HG02610 (cell line): ENCODE results near the gene HRH1.
"Not testable (repeated sequence)": the region's sequence is repeated elsewhere in the genome, so short reads cannot be mapped to it uniquely, and the experiment has no call there.

Experiments
- ATAC-seq: cut with Tn5 transposase; IDR thresholded peaks from one replicate; pipeline ENCODE4 v1.9.1; 2021; ENCODE audit warnings: mild to moderate bottlenecking, moderate library complexity; ENCODE audit not compliant: unreplicated experiment

The HRH1 gene

GRCh38 chr3:11236588-11237461 lies 82.5 kb downstream of the HRH1 start:
- no peak for ATAC-seq

GRCh38 chr3:11238060-11238459 lies 83.8 kb downstream of the HRH1 start:
- ATAC-seq, result no peak

GRCh38 chr3:11238880-11239279 lies 84.6 kb downstream of the HRH1 start:
- ATAC-seq, result no peak

DNA sequence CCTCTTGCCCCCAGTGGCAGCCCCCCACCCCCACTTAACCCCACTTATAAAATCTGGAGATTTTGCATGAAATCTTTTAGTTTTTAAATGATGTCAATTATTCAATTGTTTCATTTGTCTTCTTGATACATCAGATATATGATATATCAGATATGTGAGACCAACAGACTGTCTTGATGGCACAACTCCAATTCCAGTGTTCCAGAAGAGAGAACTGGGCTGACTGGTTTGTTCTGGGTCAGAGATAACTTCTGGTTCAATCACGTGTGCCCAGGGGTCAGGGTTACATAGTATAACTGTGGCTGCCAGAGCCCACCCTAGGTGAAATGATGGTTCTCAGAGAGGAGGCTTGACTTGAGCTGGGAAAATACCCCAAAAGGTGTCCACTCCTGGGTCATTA lies 85.5 kb downstream of the HRH1 start:
- no peak for ATAC-seq

- ATAC-seq, result no peak
Observed at GRCh38 chr3:11240496-11240895, 86.2 kb downstream of the HRH1 start.

GRCh38 chr3:11244121-11244677 lies 89.9 kb downstream of the HRH1 start:
- no peak for ATAC-seq

GRCh38 chr3:11245276-11245675 lies 91.0 kb downstream of the HRH1 start:
- ATAC-seq, result no peak

GRCh38 chr3:11245827-11246662 lies 91.8 kb downstream of the HRH1 start:
- ATAC-seq, result no peak

GRCh38 chr3:11246663-11246970 lies 92.3 kb downstream of the HRH1 start:
- no peak for ATAC-seq

DNA sequence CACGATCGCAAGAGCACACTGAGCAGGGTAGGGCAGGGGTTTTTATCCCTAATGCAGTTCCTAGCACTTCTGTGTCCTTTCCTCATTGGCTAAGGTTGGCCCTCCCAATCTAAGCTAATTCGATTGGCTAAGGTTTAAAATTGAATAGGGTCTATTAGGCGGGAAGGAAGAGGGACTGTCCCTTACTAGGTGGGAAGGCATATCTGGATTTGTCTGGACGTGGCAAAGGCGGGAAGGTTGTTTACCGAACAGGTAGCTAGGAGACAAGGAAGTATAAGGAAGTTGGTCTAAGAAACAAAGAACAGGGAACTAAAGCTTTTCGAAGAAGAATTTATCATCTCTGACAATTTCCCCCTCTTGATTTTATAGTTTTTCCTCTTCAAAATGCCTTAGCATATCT lies 93.1 kb downstream of the HRH1 start:
- no peak for ATAC-seq

DNA sequence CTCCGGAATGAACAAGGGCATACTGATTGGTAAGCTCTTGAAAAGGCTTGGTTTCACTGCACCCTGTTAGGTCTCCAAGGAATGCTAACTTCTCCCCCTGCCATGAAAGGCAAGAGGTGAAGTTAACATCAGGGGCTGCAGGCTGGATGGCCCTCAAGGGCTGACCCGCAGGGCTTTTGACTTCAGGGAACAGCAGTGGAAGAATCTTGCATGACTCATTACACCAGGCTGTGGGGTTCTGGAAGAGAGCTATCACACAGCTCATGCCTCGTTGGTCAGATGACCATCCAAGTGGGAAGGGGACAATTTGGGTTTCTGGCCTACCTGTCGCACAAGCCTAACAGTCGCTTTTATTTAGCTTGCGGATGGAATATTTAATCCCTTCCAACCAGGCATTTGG lies 94.3 kb downstream of the HRH1 start:
- ATAC-seq, result no peak

- no peak for ATAC-seq
Observed at GRCh38 chr3:11250902-11251806, 96.9 kb downstream of the HRH1 start.

DNA sequence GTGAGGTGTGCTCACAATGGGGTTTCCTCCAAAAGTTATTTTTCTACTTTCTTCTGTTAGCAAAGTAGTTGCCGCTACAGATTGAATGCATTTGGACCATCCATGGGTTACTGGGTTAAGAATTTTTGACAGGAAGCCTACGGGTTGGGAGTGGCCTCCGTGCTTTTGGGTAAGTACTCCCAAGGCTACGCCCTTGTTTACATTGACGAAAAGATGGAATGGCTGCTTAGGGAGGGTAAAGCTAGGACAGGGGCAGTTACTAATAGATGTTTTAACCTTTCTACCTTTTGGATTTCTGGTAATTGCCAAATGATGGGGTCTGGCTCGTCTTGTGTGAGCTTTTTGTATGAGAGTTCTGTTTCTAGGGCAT lies 97.5 kb downstream of the HRH1 start:
- no peak for ATAC-seq

DNA sequence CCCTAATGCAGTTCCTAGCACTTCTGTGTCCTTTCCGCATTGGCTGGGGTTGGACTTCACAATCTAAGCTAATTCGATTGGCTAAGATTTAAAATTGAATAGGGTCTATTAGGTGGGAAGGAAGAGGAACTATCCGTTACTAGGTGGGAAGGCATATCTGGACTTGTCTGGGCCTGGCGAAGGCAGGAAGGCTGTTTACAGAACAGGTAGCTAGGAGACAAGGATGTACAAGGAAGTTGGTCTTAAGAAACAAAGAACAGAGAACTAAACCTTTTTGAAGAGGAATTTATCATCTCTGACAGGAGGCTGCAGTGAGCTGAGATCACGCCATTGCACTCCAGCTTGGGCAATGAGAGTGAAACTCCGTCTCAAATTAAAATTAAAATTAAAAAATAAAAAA lies 100.6 kb downstream of the HRH1 start:
- no peak for ATAC-seq

DNA sequence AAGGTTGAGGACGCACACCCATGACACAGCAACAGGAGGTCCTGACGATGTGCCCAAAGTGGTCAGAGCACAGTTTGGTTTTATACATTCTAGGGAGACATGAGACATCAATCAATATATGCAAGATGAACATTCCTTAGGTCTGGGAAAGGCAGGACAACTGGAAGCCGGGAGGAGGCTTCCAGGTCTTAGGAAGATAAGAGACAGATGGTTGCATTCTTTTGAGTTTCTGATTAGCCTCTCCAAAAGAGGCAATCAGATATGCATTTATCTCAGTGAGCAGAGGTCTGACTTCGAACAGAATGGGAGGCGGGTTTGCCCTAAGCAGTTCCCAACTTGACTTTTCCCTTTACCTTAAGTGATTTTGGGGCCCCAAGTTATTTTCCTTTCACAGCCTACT lies 101.2 kb downstream of the HRH1 start:
- ATAC-seq, result not testable (repeated sequence)

DNA sequence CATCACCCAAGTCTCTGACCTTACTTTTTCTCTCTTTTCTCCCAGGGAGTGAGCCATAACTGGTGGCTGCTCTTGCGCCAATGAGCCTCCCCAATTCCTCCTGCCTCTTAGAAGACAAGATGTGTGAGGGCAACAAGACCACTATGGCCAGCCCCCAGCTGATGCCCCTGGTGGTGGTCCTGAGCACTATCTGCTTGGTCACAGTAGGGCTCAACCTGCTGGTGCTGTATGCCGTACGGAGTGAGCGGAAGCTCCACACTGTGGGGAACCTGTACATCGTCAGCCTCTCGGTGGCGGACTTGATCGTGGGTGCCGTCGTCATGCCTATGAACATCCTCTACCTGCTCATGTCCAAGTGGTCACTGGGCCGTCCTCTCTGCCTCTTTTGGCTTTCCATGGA lies 104.7 kb downstream of the HRH1 start:
- ATAC-seq, result no peak

DNA sequence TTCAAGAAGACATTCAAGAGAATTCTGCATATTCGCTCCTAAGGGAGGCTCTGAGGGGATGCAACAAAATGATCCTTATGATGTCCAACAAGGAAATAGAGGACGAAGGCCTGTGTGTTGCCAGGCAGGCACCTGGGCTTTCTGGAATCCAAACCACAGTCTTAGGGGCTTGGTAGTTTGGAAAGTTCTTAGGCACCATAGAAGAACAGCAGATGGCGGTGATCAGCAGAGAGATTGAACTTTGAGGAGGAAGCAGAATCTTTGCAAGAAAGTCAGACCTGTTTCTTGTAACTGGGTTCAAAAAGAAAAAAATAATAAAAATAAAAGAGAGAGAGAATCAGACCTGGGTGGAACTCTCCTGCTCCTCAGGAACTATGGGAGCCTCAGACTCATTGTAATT lies 106.2 kb downstream of the HRH1 start:
- no peak for ATAC-seq

DNA sequence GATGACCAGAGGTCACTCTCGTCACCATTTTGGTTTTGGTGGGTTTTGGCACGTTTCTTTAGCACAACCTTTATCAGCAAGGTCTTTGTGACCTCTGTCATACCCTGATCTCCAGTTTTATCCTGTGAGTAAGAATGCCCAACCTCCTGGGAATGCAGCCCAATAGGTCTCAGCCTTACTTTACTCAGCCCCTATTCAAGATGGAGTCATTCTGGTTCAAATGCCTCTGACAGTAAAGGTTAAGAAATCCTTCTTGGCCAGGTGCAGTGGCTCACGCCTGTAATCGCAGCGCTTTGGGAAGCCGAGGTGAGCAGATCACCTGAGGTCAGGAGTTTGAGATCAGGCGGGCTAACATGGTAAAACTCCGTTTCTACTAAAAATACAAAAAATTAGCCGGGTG lies 114.7 kb downstream of the HRH1 start:
- ATAC-seq, result no peak

GRCh38 chr3:11271986-11272904 lies 118.0 kb downstream of the HRH1 start, which contains the start of gene ATG7:
Gene ATG7 (plus strand): TSS chr3:11272397. CDS start chr3:11298696, 26,299 bp downstream.
- ATAC-seq, result peak; percentile 98
